Colonic mucosa (tissue), 4 donors: ENCODE data around the gene EMILIN2. TPM values are rescaled to one million over a fixed set of nuclear protein-coding genes. Genes with fewer than 3 reads are reported as not detected.

Source experiments
- DNase-seq: peaks from one replicate; pipeline ENCODE4 v3.0.0-alpha.2; 2020
- H3K27ac ChIP-seq: fragments of 200-600 bp; one replicate; pipeline ENCODE4 v1.8.0; 2021
- H3K27me3 ChIP-seq: fragments of 200-600 bp; one replicate; pipeline ENCODE4 v1.8.0; 2021
- H3K36me3 ChIP-seq: fragments of 200-600 bp; one replicate; pipeline ENCODE4 v1.8.0; 2021
- H3K4me1 ChIP-seq: fragments of 200-600 bp; one replicate; pipeline ENCODE4 v1.8.0; 2021; ENCODE audit warnings: mild to moderate bottlenecking
- H3K4me3 ChIP-seq: fragments of 200-600 bp; one replicate; pipeline ENCODE4 v1.8.0; 2021
- H3K9ac ChIP-seq, 2 donors: one replicate each; pipeline ENCODE4 v1.7.0; 2013; ENCODE audit warnings: control low read depth in 2 of 2, low read depth in 2 of 2, low read length in 2 of 2
- H3K9me3 ChIP-seq: fragments of 200-600 bp; one replicate; pipeline ENCODE4 v1.8.0; 2021
- intact Hi-C: fragments of 100-400 bp; cut with DNase I; formaldehyde crosslinking; loops from one replicate; pipeline ENCODE4 v1.14.1; 2022
- total RNA-seq, 2 donors: library from RNA; stranded (reverse); fragmentation: NEBNext Ultra II Directional in 1 of 2; extraction: Animal tissue kit (Norgen Biotek cat#: 25700) in 1 of 2; gene quantifications; one replicate each; pipeline ENCODE4 v1.2.1, GENCODE V29; 2021
- TF ChIP-seq, protein P1 (sequence below): fragments of 200-600 bp; IDR thresholded peaks from one replicate; pipeline ENCODE4 v1.8.0; 2022; ENCODE audit warnings: antibody characterized with exemption, mild to moderate bottlenecking
- donor health status: healthy.
- donor health status: DM: no; HTN: no; CAD: no.
- donor health status: DM: no; HTN: no; CAD: no.

Gene EMILIN2
- total RNA-seq, 2 donors from 2014 or later = 17.0 to 23.2 TPM

DNA sequence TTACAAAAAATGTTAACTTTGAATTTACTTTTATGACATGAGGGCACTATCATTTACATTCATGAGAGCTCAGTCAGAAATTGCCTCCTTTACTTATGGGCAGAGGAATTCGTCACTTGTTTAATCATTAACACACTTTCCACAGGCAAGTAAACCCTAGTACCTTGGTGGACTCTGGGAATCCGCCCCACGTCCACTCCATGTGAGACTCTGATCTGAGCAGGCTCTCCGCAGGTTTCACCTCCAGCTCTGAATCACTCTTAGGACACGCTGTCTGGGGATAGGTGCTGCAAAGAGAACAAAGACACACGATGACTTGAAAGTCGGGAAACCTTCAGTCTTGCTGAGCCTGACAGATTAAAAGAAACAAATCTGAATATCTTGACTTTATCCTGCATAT lies 92.5 kb downstream of the EMILIN2 start:
- H3K36me3 ChIP-seq = peaks cover 5% of the 10 kb centered on the region

DNA sequence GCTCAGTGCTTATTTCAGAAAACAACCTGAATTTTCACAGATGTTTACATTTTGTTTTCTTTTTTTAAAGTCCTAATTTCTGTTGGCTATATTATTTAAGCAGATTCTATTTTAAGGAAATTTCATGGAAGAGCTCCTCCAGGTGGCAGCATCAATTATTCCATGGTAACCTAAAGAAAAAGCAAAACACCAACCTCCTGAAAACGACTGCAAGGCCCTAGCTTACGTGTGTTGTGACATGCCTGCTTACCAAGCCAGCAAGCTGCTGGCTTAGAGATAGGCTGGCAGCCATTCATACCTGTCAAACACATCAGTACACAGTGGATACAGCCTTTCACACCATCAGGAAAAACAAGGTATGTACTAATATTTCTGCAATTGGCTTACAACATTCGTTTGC lies 101.2 kb downstream of the EMILIN2 start:
- Histone ChIP-seq H3K9ac (no peak overlapping the region), H3K9me3 (no peaks in the 10 kb centered on the region), H3K4me1 (no peaks in the 10 kb centered on the region), H3K4me3 (no peak overlapping the region), H3K27me3 (no peaks in the 10 kb centered on the region), H3K27ac (no peak overlapping the region), H3K36me3 (peaks cover 5% of the 10 kb centered on the region)
- no peak for DNase-seq
- TF ChIP-seq, protein P1, sequence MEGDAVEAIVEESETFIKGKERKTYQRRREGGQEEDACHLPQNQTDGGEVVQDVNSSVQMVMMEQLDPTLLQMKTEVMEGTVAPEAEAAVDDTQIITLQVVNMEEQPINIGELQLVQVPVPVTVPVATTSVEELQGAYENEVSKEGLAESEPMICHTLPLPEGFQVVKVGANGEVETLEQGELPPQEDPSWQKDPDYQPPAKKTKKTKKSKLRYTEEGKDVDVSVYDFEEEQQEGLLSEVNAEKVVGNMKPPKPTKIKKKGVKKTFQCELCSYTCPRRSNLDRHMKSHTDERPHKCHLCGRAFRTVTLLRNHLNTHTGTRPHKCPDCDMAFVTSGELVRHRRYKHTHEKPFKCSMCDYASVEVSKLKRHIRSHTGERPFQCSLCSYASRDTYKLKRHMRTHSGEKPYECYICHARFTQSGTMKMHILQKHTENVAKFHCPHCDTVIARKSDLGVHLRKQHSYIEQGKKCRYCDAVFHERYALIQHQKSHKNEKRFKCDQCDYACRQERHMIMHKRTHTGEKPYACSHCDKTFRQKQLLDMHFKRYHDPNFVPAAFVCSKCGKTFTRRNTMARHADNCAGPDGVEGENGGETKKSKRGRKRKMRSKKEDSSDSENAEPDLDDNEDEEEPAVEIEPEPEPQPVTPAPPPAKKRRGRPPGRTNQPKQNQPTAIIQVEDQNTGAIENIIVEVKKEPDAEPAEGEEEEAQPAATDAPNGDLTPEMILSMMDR = peak; percentile 25
- intact Hi-C loops = loop anchor here (5.0 kb wide), 1 partner anchor 114 kb away; no protein-coding TSS in a partner anchor

More for the DNA sequence above, 92.5 kb downstream of the EMILIN2 start:
- no peak overlapping the region for H3K4me3 ChIP-seq
- peaks cover 5% of the 10 kb centered on the region for H3K4me1 ChIP-seq
- peak; percentile 74 for DNase-seq
- H3K27ac ChIP-seq = peak overlapping the region; percentile 56
- intact Hi-C loops = loop anchor here (10.0 kb wide), 1 partner anchor 45 kb away; no protein-coding TSS in a partner anchor
- no peak overlapping the region for H3K9ac ChIP-seq
- no peaks in the 10 kb centered on the region for H3K27me3 ChIP-seq
- TF ChIP-seq, protein P1 = no peak
- H3K9me3 ChIP-seq = no peaks in the 10 kb centered on the region

DNA sequence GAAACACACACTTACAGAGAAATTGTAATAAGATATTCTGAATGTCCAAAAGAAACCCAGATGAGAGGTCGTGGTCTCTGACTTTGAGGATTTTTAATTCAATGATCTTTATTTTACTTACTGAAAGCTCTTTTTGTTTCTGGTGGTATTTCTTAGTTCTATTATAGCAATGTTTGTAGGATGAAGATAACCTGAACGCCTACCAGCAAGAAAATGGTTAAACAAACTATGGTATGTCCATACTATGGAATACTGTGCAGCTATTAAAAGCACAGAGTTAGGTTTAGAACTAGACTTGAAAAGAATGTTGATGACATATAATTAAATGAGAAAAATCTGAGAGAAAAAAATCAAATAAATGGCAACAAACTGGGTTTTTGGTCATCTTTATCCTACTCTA lies 105.8 kb downstream of the EMILIN2 start:
- TF ChIP-seq, protein P1 = no peak
- Histone ChIP-seq H3K27ac (no peak overlapping the region), H3K27me3 (no peaks in the 10 kb centered on the region), H3K9me3 (no peaks in the 10 kb centered on the region), H3K4me1 (no peaks in the 10 kb centered on the region), H3K4me3 (no peak overlapping the region), H3K36me3 (peaks cover 5% of the 10 kb centered on the region), H3K9ac (no peak overlapping the region)
- intact Hi-C loops = no loop called here
- DNase-seq = no peak

DNA sequence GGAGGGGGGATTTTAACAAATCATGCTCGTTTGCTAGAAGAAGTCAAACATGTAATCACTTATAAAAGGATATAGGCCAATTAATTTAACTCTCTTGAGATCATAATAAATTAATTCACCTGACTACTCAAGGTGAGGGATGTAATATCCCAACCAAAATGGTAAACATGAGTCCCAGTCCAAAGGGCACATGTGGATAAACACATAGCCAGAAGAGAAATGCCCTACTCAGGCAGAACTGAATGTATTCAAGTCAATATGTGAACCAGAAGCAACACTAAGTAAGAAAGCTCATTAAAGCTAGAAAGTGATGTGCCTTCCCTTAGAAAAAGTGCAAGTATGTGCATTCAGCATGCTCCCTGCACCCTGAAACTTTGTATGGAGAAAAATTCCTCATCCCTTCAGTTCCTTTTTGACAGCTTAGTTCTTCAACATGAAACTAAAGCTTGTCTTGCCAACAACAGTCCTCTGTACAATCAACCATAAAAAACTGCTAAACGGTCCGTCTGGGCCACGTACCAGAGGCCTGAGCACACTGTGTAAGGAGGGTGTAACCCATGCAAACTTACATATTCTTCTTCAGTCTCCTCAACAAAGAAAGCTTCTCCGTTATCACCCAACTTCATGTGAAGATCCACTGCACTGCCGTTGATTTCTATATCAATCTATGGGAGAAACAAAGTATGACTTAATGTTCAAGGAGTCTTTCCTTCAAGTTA lies 107.3 kb downstream of the EMILIN2 start:
- Histone ChIP-seq H3K36me3 (peaks cover 5% of the 10 kb centered on the region), H3K9ac (no peak overlapping the region)
- intact Hi-C loops = no loop called here

DNA sequence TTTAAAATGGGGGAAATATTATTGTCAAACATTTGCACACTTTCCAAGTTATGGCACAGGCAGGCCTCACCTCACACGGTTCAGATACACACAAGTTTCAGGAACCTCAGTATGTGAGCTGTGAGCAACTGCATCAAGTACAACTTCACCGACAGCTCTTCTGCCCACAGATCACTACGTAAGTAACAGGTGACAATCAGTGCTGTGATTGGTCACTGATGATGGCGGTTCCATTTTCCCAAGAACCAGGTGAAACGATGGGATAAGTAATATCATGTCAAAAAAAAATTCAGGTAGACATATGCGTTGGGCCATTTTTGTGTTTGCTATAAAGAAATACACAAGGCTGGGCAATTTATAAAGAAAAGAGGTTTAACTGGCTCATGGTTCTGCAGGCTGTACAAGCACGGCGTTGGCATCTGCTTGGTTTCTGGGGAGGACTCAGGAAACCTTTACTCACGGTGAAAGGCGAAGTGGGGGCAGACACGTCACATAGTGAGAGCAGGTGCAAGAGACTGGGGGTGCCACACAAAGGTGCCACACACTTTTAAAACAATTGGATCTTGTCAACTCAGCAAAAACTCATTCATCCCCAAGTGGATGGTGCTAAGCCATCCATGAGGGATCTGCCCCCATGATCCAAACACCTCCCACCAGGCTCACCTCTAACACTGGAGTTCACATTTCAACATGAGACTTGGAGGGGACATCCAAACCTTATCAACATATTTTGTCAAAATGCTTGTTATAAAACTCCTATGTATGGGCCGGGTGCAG lies 108.3 kb downstream of the EMILIN2 start:
- intact Hi-C loops = no loop called here

More for the DNA sequence above, 107.3 kb downstream of the EMILIN2 start:
- no peaks in the 10 kb centered on the region for H3K27me3 ChIP-seq
- H3K4me1 ChIP-seq = no peaks in the 10 kb centered on the region
- no peak for DNase-seq
- no peaks in the 10 kb centered on the region for H3K9me3 ChIP-seq
- TF ChIP-seq, protein P1 = no peak
- no peak overlapping the region for H3K27ac ChIP-seq
- H3K4me3 ChIP-seq = no peak overlapping the region

More for the DNA sequence above, 108.3 kb downstream of the EMILIN2 start:
- Histone ChIP-seq H3K36me3 (peaks cover 5% of the 10 kb centered on the region), H3K27me3 (no peaks in the 10 kb centered on the region), H3K4me1 (no peaks in the 10 kb centered on the region), H3K9ac (no peak overlapping the region), H3K9me3 (no peaks in the 10 kb centered on the region), H3K27ac (no peak overlapping the region), H3K4me3 (no peak overlapping the region)
- no peak for DNase-seq
- TF ChIP-seq, protein P1 = no peak
